Testis (tissue), 3 donors: ENCODE data around the gene DSN1. TPM values are rescaled to one million over a fixed set of nuclear protein-coding genes. Genes with fewer than 3 reads are reported as not detected.

Source experiments
- DNase-seq: peaks from one replicate; pipeline ENCODE4 v3.0.0-alpha.2; 2019
- H3K27ac ChIP-seq, 2 donors: fragments of 200-600 bp; sonication (generic); one replicate each; pipeline ENCODE4 v1.5.1; 2019
- H3K27me3 ChIP-seq: fragments of 200-600 bp; sonication (generic); one replicate; pipeline ENCODE4 v1.5.1; 2019
- H3K36me3 ChIP-seq: fragments of 200-600 bp; sonication (generic); one replicate; pipeline ENCODE4 v1.5.1; 2017; ENCODE audit warnings: low read depth; ENCODE audit errors: missing control alignments
- H3K4me1 ChIP-seq: fragments of 200-600 bp; sonication (generic); one replicate; pipeline ENCODE4 v1.5.1; 2019
- H3K4me3 ChIP-seq, 2 donors: fragments of 200-600 bp; sonication (generic); one replicate each; pipeline ENCODE4 v1.5.1; 2017 to 2019
- H3K9me3 ChIP-seq: fragments of 200-600 bp; sonication (generic); one replicate; pipeline ENCODE4 v1.5.1; 2017
- POLR2A ChIP-seq: fragments of 450-650 bp; IDR thresholded peaks from one replicate; pipeline ENCODE4 v1.6.1; 2017; ENCODE audit warnings: antibody characterized with exemption, mild to moderate bottlenecking, moderate library complexity
- WGBS, 2 donors: methylation state at CpG; one replicate each; pipeline ENCODE4 v1.1.5; 2018; 5-methylcytosine and 5-hydroxymethylcytosine counted together
- intact Hi-C: fragments of 100-400 bp; cut with DNase I; formaldehyde crosslinking; loops from one replicate; pipeline ENCODE4 v1.15.1; 2023; ENCODE audit warnings: low total_unique reads
- polyA plus RNA-seq: library from polyadenylated mRNA; stranded (reverse); fragments of 350-450 nt; fragmentation: Illumina TruSeq; extraction: RNeasy Lipid Tissue Mini Kit (QIAGEN cat#74804); gene quantifications from one replicate; pipeline ENCODE4 v1.2.3, GENCODE V29; 2014; ENCODE audit warnings: low read depth, low replicate concordance; ENCODE audit not compliant: insufficient read depth
- total RNA-seq, 2 donors: library from RNA; depleted of rRNA; stranded (reverse); fragments of >200 nt; gene quantifications; one replicate each; pipeline ENCODE4 v1.2.3, GENCODE V29; 2016
- TF ChIP-seq, protein P1 (sequence below), 3 experiments: fragments of 450-650 bp in 2 of 3; fragments of 200-600 bp in 1 of 3; sonication (generic) in 1 of 3; IDR thresholded peaks; one replicate each; pipeline ENCODE4 v1.5.1; 2016 to 2019; ENCODE audit warnings: antibody characterized with exemption in 3 of 3, mild to moderate bottlenecking in 2 of 3, moderate library complexity in 1 of 3

DSN1 gene
- total and polyA plus RNA-seq, 3 donors from 2014 or later: 24.6 to 38.6 (median 30.2) TPM

DNA sequence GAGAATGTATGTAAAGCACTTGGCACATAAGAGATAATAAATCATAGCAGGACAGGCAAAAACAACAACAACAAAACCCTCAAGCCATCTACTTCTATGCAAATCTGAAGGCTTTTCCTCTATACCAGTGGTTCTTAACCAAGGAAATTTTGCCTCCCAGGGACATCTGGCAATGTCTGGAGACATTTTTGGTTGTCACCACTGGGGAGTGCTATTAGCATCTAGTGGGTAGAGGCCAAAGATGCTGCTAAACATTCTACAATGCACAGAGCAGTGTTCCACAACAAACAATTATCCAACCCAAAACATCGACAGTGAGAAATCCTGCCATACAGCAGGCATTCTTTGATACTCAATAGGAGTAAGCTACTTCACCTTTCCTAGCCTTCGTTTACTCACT, 55.9 kb downstream of the DSN1 start:
- 94 to 97% methylated on average over 2 of the region's 2 CpGs for WGBS, 2 donors
- intact Hi-C loops: no loop called here
- peak; percentile 38 for DNase-seq

DNA sequence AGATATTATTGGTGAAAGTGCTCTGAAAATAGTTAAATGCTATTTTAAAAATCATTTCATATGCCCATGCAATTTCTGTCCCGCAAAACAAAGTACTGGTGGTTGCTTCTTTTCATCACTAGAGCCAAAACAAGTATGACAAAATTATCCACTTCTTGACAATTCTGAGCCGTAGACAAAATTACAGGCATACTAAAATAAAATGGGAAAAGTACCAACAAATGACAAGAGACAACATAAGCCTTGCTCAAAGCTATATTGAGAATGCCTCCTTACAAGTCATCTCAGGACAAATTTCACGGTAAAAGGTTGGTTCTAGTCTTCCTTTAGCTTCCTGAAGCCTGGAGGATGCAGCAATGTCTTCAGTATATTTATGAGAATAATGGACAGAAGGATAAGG, 56.5 kb downstream of the DSN1 start:
- H3K9me3 ChIP-seq: no peaks in the 10 kb centered on the region
- H3K4me1 ChIP-seq: no peaks in the 10 kb centered on the region
- no peak for DNase-seq
- no peaks in the 10 kb centered on the region for H3K27me3 ChIP-seq
- H3K36me3 ChIP-seq: no peaks in the 10 kb centered on the region
- TF ChIP-seq POLR2A: no peak
- TF ChIP-seq, protein P1, sequence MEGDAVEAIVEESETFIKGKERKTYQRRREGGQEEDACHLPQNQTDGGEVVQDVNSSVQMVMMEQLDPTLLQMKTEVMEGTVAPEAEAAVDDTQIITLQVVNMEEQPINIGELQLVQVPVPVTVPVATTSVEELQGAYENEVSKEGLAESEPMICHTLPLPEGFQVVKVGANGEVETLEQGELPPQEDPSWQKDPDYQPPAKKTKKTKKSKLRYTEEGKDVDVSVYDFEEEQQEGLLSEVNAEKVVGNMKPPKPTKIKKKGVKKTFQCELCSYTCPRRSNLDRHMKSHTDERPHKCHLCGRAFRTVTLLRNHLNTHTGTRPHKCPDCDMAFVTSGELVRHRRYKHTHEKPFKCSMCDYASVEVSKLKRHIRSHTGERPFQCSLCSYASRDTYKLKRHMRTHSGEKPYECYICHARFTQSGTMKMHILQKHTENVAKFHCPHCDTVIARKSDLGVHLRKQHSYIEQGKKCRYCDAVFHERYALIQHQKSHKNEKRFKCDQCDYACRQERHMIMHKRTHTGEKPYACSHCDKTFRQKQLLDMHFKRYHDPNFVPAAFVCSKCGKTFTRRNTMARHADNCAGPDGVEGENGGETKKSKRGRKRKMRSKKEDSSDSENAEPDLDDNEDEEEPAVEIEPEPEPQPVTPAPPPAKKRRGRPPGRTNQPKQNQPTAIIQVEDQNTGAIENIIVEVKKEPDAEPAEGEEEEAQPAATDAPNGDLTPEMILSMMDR (IDR thresholded peaks at IDR 0.05): no peak
- intact Hi-C loops: no loop called here
- WGBS, 2 donors: 87 to 88% methylated on average over 3 of the region's 3 CpGs
- no peak overlapping the region for H3K27ac ChIP-seq
- H3K4me3 ChIP-seq: no peak overlapping the region

More for the DNA sequence above, 55.9 kb downstream of the DSN1 start:
- H3K27ac ChIP-seq: no peak overlapping the region
- no peak overlapping the region for H3K4me3 ChIP-seq
- no peaks in the 10 kb centered on the region for H3K36me3 ChIP-seq
- H3K27me3 ChIP-seq: no peaks in the 10 kb centered on the region
- H3K9me3 ChIP-seq: no peaks in the 10 kb centered on the region
- TF ChIP-seq POLR2A: no peak
- TF ChIP-seq, protein P1 (IDR thresholded peaks at IDR 0.05): no peak
- H3K4me1 ChIP-seq: no peaks in the 10 kb centered on the region

DNA sequence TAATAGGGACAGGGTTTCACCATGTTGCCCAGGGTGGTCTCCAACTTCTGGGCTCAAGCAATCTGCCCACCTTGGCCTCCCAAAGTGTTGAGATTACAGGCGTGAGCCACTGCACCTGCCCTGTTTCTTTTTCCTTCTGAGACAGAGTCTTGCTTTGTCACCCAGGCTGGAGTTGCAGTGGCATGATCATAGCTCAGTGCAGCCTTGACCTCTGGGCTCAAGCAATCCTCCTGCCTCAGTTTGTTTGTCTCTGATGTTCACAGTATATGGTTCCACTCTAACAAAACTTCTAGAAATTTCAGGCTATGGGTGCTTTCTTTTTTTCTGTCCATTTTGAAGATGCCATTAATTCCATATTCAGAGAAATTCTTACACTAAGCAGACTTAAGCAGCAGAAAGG, 60.8 kb downstream of the DSN1 start:
- intact Hi-C loops: no loop called here
- TF ChIP-seq, protein P1 (IDR thresholded peaks at IDR 0.05): no peak
- no peak for TF ChIP-seq POLR2A
- WGBS, 2 donors: 82 to 95% methylated on average over 1 of the region's 1 CpG
- H3K36me3 ChIP-seq: no peaks in the 10 kb centered on the region
- H3K4me1 ChIP-seq: peaks cover 14% of the 10 kb centered on the region
- no peaks in the 10 kb centered on the region for H3K9me3 ChIP-seq
- no peak for DNase-seq
- H3K27ac ChIP-seq: no peak overlapping the region
- H3K4me3 ChIP-seq: no peak overlapping the region
- no peaks in the 10 kb centered on the region for H3K27me3 ChIP-seq

DNA sequence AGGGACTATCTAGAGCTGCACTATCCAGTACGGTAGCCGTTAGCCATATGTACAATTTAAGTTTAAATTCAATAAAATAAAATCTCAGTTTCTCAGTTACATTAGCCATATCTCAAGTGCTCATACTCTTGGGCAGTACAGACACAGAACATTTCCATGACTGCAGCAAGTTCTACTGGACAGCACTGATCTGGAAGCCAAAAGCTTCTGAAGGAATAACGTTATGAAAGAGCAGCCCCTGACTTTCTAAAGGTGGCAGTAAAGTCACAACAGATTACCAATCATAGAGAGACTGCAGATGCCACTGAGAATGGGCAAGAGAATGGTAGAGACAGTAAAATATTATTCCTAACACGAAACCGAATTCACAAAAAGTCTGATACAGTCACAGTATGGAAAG, 64.4 kb downstream of the DSN1 start:
- no peaks in the 10 kb centered on the region for H3K9me3 ChIP-seq
- WGBS, 2 donors: 41 to 57% methylated on average over 5 of the region's 5 CpGs
- no peaks in the 10 kb centered on the region for H3K36me3 ChIP-seq
- H3K27me3 ChIP-seq: no peaks in the 10 kb centered on the region
- H3K4me1 ChIP-seq: peaks cover 21% of the 10 kb centered on the region
- no peak for DNase-seq
- H3K4me3 ChIP-seq: no peak overlapping the region
- H3K27ac ChIP-seq: no peak overlapping the region
- intact Hi-C loops: no loop called here
- TF ChIP-seq POLR2A: no peak
- TF ChIP-seq, protein P1 (IDR thresholded peaks at IDR 0.05): no peak

DNA sequence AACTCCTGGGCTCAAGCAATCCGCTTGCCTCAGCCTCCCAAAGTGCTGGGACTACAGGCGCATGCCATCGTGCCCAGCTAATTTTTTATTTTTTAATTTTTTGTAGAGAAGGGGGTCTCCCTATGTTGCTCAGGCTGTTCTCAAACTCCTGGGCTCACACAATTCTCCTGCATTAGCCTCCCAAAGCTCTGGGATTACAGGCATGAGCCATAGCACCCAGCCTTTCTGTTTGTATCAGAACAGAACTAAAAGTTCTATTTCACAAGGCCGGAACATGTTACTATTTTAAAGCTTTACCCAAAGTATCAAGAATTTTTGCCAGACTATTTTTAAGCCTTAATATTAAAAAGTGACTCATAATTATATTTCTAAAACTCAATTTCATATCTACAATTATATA, 70.0 kb downstream of the DSN1 start:
- 51 to 59% methylated on average over 4 of the region's 4 CpGs for WGBS, 2 donors
- peak; percentile 30 for DNase-seq
- Histone ChIP-seq H3K9me3 (no peaks in the 10 kb centered on the region), H3K4me1 (peaks cover 10% of the 10 kb centered on the region), H3K4me3 (no peak overlapping the region), H3K36me3 (no peaks in the 10 kb centered on the region), H3K27ac (peak overlapping the region; percentile 48 to 79), H3K27me3 (no peaks in the 10 kb centered on the region)
- intact Hi-C loops: no loop called here
- TF ChIP-seq, protein P1 (IDR thresholded peaks at IDR 0.05): no peak
- TF ChIP-seq POLR2A: no peak
